Osteocyte (in vitro differentiated cells): Measurements from ENCODE around the gene TTC3. TPM values are rescaled to one million over a fixed set of nuclear protein-coding genes. Genes with fewer than 3 reads are reported as not detected.

Source experiments
- DNase-seq: peaks from one replicate; pipeline ENCODE4 v3.0.0; 2021; ENCODE audit warnings: mixed read lengths; ENCODE audit not compliant: unreplicated experiment; ENCODE audit errors: extremely low spot score
- H3K27ac Mint-ChIP-seq: one replicate; pipeline ENCODE4 v1.8.0; 2021; ENCODE audit warnings: mild to moderate bottlenecking, mixed read lengths; ENCODE audit not compliant: unreplicated experiment
- H3K27me3 Mint-ChIP-seq: one replicate; pipeline ENCODE4 v1.8.0; 2021; ENCODE audit warnings: mixed read lengths; ENCODE audit not compliant: unreplicated experiment
- H3K36me3 Mint-ChIP-seq: one replicate; pipeline ENCODE4 v1.8.0; 2021; ENCODE audit warnings: mixed read lengths; ENCODE audit not compliant: unreplicated experiment
- H3K4me1 Mint-ChIP-seq: one replicate; pipeline ENCODE4 v1.8.0; 2021; ENCODE audit warnings: mixed read lengths; ENCODE audit not compliant: unreplicated experiment
- H3K4me3 Mint-ChIP-seq: one replicate; pipeline ENCODE4 v1.8.0; 2021; ENCODE audit warnings: mild to moderate bottlenecking, moderate library complexity, mixed read lengths; ENCODE audit not compliant: unreplicated experiment
- H3K9me3 Mint-ChIP-seq: one replicate; pipeline ENCODE4 v1.8.0; 2021; ENCODE audit warnings: mixed read lengths; ENCODE audit not compliant: unreplicated experiment
- CTCF ChIP-seq: fragments of 200-600 bp; sonication (generic); IDR thresholded peaks from 2 replicates; pipeline ENCODE4 v1.5.0; 2021; ENCODE audit warnings: antibody characterized with exemption, mild to moderate bottlenecking, moderate library complexity
- total RNA-seq: library from RNA; stranded (reverse); gene quantifications from 2 replicates; pipeline ENCODE4 v1.2.1, GENCODE V29; 2021

TTC3 gene
- total RNA-seq, 1 donor from 2014 or later, result 252 TPM

- peaks cover 63% of the 10 kb centered on the region for H3K36me3 Mint-ChIP-seq
- no peak overlapping the region for H3K27ac Mint-ChIP-seq
- no peak for TF ChIP-seq CTCF
- DNase-seq, result no peak
- no peaks in the 10 kb centered on the region for H3K9me3 Mint-ChIP-seq
- H3K27me3 Mint-ChIP-seq, result no peaks in the 10 kb centered on the region
- H3K4me1 Mint-ChIP-seq, result peaks cover 10% of the 10 kb centered on the region
- no peak overlapping the region for H3K4me3 Mint-ChIP-seq
Observed at GRCh38 chr21:37188825-37189224, 115.8 kb downstream of the TTC3 start.

- no peak for DNase-seq
- no peaks in the 10 kb centered on the region for H3K27me3 Mint-ChIP-seq
- H3K4me3 Mint-ChIP-seq, result no peak overlapping the region
- no peak overlapping the region for H3K27ac Mint-ChIP-seq
- peaks cover 20% of the 10 kb centered on the region for H3K4me1 Mint-ChIP-seq
- peaks cover 60% of the 10 kb centered on the region for H3K36me3 Mint-ChIP-seq
- TF ChIP-seq CTCF, result no peak
- H3K9me3 Mint-ChIP-seq, result no peaks in the 10 kb centered on the region
Observed at GRCh38 chr21:37192019-37192418, 119.0 kb downstream of the TTC3 start.

GRCh38 chr21:37193006-37193405, 120.0 kb downstream of the TTC3 start:
- no peaks in the 10 kb centered on the region for H3K27me3 Mint-ChIP-seq
- no peak for TF ChIP-seq CTCF
- H3K36me3 Mint-ChIP-seq, result peaks cover 63% of the 10 kb centered on the region
- H3K4me1 Mint-ChIP-seq, result peaks cover 20% of the 10 kb centered on the region
- no peaks in the 10 kb centered on the region for H3K9me3 Mint-ChIP-seq
- H3K27ac Mint-ChIP-seq, result peak overlapping the region; percentile 37
- DNase-seq, result no peak
- H3K4me3 Mint-ChIP-seq, result no peak overlapping the region

- Mint-ChIP-seq H3K27me3 (no peaks in the 10 kb centered on the region), H3K27ac (peak overlapping the region; percentile 37), H3K4me1 (peaks cover 26% of the 10 kb centered on the region), H3K4me3 (no peak overlapping the region), H3K9me3 (no peaks in the 10 kb centered on the region), H3K36me3 (peaks cover 64% of the 10 kb centered on the region)
- no peak for DNase-seq
- no peak for TF ChIP-seq CTCF
Observed at GRCh38 chr21:37193676-37194075, 120.6 kb downstream of the TTC3 start.

- no peaks in the 10 kb centered on the region for H3K9me3 Mint-ChIP-seq
- H3K4me1 Mint-ChIP-seq, result peaks cover 37% of the 10 kb centered on the region
- TF ChIP-seq CTCF, result no peak
- H3K27me3 Mint-ChIP-seq, result no peaks in the 10 kb centered on the region
- no peak overlapping the region for H3K27ac Mint-ChIP-seq
- no peak overlapping the region for H3K4me3 Mint-ChIP-seq
- H3K36me3 Mint-ChIP-seq, result peaks cover 60% of the 10 kb centered on the region
- DNase-seq, result no peak
Observed at GRCh38 chr21:37195059-37195458, 122.0 kb downstream of the TTC3 start.
